Fibroblast of lung (primary cell): Measurements from ENCODE around the gene UBE2J2. TPM values are rescaled to one million over a fixed set of nuclear protein-coding genes. Genes with fewer than 3 reads are reported as not detected.

Experiments used
- DNase-seq, 2 donors: peaks; one replicate each; pipeline versions ENCODE4 v3.0.0 to v3.0.0-alpha.2; 2010; ENCODE audit warnings: low read depth in 2 of 2
- H2AFZ ChIP-seq: 2 replicates; pipeline ENCODE4 v1.5.1; 2012; ENCODE audit warnings: low read length, control low read depth, inconsistent platforms
- H3K27ac ChIP-seq: 2 replicates; pipeline ENCODE4 v1.5.1; 2011; ENCODE audit warnings: low read length, control low read depth; ENCODE audit not compliant: insufficient read depth
- H3K27me3 ChIP-seq: 2 replicates; pipeline ENCODE4 v1.5.1; 2011; ENCODE audit warnings: mild to moderate bottlenecking, low read length; ENCODE audit not compliant: control insufficient read depth, insufficient read depth
- H3K36me3 ChIP-seq: 2 replicates; pipeline ENCODE4 v1.5.1; 2011; ENCODE audit warnings: low read length; ENCODE audit not compliant: control insufficient read depth, insufficient read depth
- H3K4me1 ChIP-seq: 2 replicates; pipeline ENCODE4 v1.5.1; 2011; ENCODE audit warnings: low read length; ENCODE audit not compliant: control insufficient read depth, insufficient read depth; ENCODE audit errors: extremely low read depth
- H3K4me2 ChIP-seq: 2 replicates; pipeline ENCODE4 v1.5.1; 2011; ENCODE audit warnings: low read length, control low read depth; ENCODE audit not compliant: insufficient read depth; ENCODE audit errors: extremely low read depth
- H3K4me3 ChIP-seq, 4 experiments: fragments of 200-600 bp in 1 of 4; sonication (generic) in 1 of 4; replicated peaks in 1 of 4; 2 replicates each; pipeline ENCODE4 v1.5.1; 2011 to 2016; ENCODE audit warnings: low read length in 4 of 4, low read depth in 3 of 4, mild to moderate bottlenecking in 3 of 4, control low read depth in 2 of 4, inconsistent platforms in 1 of 4, mixed read lengths in 1 of 4; ENCODE audit not compliant: insufficient read depth in 1 of 4; ENCODE audit errors: control extremely low read depth in 1 of 4
- H3K79me2 ChIP-seq: 2 replicates; pipeline ENCODE4 v1.5.1; 2012; ENCODE audit warnings: mild to moderate bottlenecking, low read length, inconsistent platforms; ENCODE audit not compliant: control insufficient read depth, insufficient read depth
- H3K9ac ChIP-seq: 2 replicates; pipeline ENCODE4 v1.5.1; 2011; ENCODE audit warnings: mild to moderate bottlenecking, low read length, control low read depth; ENCODE audit not compliant: insufficient read depth
- H3K9me3 ChIP-seq: 2 replicates; pipeline ENCODE4 v1.5.1; 2012; ENCODE audit warnings: low read depth, low read length; ENCODE audit not compliant: control insufficient read depth, insufficient read depth
- H4K20me1 ChIP-seq: 2 replicates; pipeline ENCODE4 v1.5.1; 2011; ENCODE audit warnings: low read length; ENCODE audit not compliant: control insufficient read depth, insufficient read depth; ENCODE audit errors: extremely low read depth
- EZH2 ChIP-seq: IDR thresholded peaks from 2 replicates; pipeline ENCODE4 v1.5.1; 2012; ENCODE audit warnings: low read length, control low read depth, mild to moderate bottlenecking; ENCODE audit errors: missing control alignments
- polyA plus RNA-seq, 2 donors: library from polyadenylated mRNA; depleted of rRNA in 1 of 2; stranded (reverse) in 1 of 2; unstranded in 1 of 2; fragments of >200 nt; gene quantifications; 2 replicates each; pipeline ENCODE4 v1.2.1, GENCODE V29; 2011 to 2012; ENCODE audit warnings: missing spikeins in 1 of 2
- total RNA-seq: library from RNA; depleted of rRNA; stranded (reverse); fragments of >200 nt; gene quantifications from 2 replicates; pipeline ENCODE4 v1.2.1, GENCODE V29; 2014
- TF ChIP-seq, protein P1 (sequence below), 2 donors: IDR thresholded peaks in 1 of 2; conservative IDR thresholded peaks in 1 of 2; 1 replicate in 1 of 2; 2 replicates in 1 of 2; pipeline ENCODE4 v1.5.1; 2011 to 2012; ENCODE audit warnings: low read length in 2 of 2, control low read depth in 1 of 2, inconsistent platforms in 1 of 2, low read depth in 1 of 2, mild to moderate bottlenecking in 1 of 2

The UBE2J2 gene
- total and polyA plus RNA-seq, 2 donors (not counting 1 experiment from before 2014, with no cell fraction given), result 32.3 to 47.2 TPM

DNA sequence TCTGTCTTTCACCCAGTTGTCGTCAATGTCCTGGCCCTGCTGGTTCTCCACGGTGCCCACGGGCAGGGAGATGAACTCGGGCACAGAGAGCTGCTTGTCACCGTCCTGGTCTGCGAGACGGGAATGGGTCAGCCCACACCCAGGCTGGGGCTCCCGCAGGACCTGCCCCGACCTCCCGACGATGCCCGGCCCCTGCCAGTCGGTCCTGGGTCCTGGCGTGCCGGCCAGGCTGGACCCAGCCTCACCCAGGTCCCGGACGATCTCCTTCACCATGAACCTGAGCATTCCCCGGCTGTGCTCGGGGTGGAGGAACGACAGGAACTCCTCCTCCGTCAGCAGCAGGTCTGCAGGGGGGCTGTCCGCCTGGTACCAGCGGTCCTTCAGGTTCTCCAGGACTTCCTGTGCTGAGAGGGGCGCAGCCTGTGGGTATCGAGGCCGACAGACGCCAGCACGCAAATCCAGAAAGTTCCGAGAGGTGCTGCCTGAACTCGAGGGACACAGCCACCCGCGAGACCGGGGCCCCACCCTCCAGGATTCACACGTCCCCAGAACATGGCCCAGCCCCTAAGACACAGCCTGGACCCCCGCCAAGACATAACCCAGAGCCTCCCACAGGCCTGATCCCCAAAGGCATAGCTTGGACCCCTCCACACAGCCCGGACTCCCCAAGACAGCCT is 55.0 kb downstream of the UBE2J2 start:
- no peak for TF ChIP-seq EZH2
- TF ChIP-seq, protein P1, sequence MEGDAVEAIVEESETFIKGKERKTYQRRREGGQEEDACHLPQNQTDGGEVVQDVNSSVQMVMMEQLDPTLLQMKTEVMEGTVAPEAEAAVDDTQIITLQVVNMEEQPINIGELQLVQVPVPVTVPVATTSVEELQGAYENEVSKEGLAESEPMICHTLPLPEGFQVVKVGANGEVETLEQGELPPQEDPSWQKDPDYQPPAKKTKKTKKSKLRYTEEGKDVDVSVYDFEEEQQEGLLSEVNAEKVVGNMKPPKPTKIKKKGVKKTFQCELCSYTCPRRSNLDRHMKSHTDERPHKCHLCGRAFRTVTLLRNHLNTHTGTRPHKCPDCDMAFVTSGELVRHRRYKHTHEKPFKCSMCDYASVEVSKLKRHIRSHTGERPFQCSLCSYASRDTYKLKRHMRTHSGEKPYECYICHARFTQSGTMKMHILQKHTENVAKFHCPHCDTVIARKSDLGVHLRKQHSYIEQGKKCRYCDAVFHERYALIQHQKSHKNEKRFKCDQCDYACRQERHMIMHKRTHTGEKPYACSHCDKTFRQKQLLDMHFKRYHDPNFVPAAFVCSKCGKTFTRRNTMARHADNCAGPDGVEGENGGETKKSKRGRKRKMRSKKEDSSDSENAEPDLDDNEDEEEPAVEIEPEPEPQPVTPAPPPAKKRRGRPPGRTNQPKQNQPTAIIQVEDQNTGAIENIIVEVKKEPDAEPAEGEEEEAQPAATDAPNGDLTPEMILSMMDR (conservative IDR thresholded peaks at IDR 0.05 in 1 of 2, IDR thresholded peaks at IDR 0.05 in 1 of 2; ENCODE audit: low read depth in 1 of 2, low read length in 2 of 2), result no peak
- no peak for DNase-seq
- no peak overlapping the region for H2AFZ ChIP-seq

DNA sequence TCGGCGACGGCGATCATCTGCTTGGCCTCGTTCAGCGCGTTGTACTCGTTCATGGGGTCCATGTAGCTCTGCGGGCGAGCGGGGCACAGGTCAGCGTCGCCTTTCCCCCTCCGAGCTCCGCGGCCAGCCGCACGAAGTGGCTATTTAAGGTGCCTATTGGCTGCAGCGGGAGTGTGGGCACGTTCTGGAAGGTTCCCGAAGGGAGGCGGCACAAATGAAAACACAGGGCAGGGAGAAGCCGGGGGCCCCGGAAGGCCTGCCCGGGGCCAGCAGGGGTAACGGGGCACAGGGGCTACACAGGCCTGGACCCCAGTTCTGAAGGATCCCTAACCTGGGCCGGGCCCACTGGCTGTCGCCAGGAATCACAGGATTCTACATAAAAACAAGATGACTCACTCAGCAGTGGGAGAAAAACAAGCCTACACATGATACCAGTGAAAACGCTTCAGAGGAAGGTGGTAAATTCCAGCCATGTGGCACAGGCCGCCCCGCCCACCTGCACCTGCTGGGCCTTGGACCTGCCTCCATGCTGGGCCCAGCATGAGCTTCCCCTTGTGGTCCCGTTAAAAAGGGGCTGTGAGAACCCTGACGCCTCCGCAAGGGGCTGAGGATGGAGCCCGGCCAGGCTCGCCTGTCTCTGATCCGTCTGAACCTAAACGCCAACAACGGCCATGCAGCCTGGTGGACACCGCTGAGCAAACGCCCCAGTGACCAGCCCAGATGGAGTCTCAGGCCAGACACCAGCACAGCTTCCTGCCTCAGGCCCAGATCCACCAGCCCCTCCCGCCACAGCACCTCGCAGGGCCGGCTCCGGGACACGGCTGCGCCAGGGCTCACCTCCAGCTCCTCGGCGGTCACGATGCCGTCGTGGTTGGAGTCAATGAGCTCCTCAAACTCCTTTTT is 55.8 kb downstream of the UBE2J2 start:
- H3K27me3 ChIP-seq, result no peaks in the 10 kb centered on the region
- peaks cover 34% of the 10 kb centered on the region for H3K36me3 ChIP-seq
- no peak for DNase-seq

More for the DNA sequence above, 55.0 kb downstream of the UBE2J2 start:
- Histone ChIP-seq H3K4me1 (no peaks in the 10 kb centered on the region), H3K9me3 (no peaks in the 10 kb centered on the region), H3K9ac (no peak overlapping the region), H4K20me1 (no peaks in the 10 kb centered on the region), H3K4me2 (no peak overlapping the region), H3K27me3 (no peaks in the 10 kb centered on the region), H3K79me2 (no peaks in the 10 kb centered on the region), H3K4me3 (no peak overlapping the region), H3K27ac (no peak overlapping the region), H3K36me3 (peaks cover 36% of the 10 kb centered on the region)

More for the DNA sequence above, 55.8 kb downstream of the UBE2J2 start:
- TF ChIP-seq, protein P1 (conservative IDR thresholded peaks at IDR 0.05 in 1 of 2, IDR thresholded peaks at IDR 0.05 in 1 of 2; ENCODE audit: low read depth in 1 of 2, low read length in 2 of 2), result no peak
- TF ChIP-seq EZH2, result no peak
- Histone ChIP-seq H3K4me3 (no peak overlapping the region), H2AFZ (no peak overlapping the region), H3K79me2 (no peaks in the 10 kb centered on the region), H3K9me3 (no peaks in the 10 kb centered on the region), H3K4me2 (no peak overlapping the region), H3K4me1 (no peaks in the 10 kb centered on the region), H3K27ac (no peak overlapping the region), H4K20me1 (no peaks in the 10 kb centered on the region), H3K9ac (no peak overlapping the region)
